C4-2B (cell line): ENCODE measurements around the gene RGPD4.
"Not testable (repeated sequence)": the region's sequence is repeated elsewhere in the genome, so short reads cannot be mapped to it uniquely, and the experiment has no call there.

ENCODE experiments used
- CTCF ChIP-seq: fragments of 450-650 bp; conservative IDR thresholded peaks from 2 replicates; pipeline ENCODE4 v1.5.1; 2017; ENCODE audit warnings: mild to moderate bottlenecking
- ZFX ChIP-seq: fragments of 450-650 bp; IDR thresholded peaks from 2 replicates; pipeline ENCODE4 v1.6.1; 2017

GRCh38 chr2:107826749-107827148, at the start of gene RGPD4:
- TF ChIP-seq CTCF, ZFX: not testable (repeated sequence)
